Colon (tissue), 2 donors: Measurements from ENCODE around the gene HPGDS.

Experiments
- FAIRE-seq: peaks from 2 replicates; lab custom pipeline; 2012; peaks lifted over from hg19 to GRCh38; lab: Jason Lieb, UNC
- donor health status: control.
- donor health status: control.

HPGDS gene

GRCh38 chr4:94251094-94251493 lies 91.5 kb downstream of the HPGDS start:
- no peak for FAIRE-seq
